Natural killer cell (primary cell): Measurements from ENCODE around the gene TLK1. TPM values are rescaled to one million over a fixed set of nuclear protein-coding genes. Genes with fewer than 3 reads are reported as not detected.

Source experiments
- ATAC-seq, 3 donors: fragments of 150-1000 bp in 2 of 3; fragments of 200-7000 bp in 1 of 3; cut with Tn5 transposase; 1 replicate in 1 of 3; 2 replicates in 2 of 3; pipeline ENCODE4 v1.10.0; 2021; ENCODE audit warnings: mild to moderate bottlenecking in 2 of 3, moderate library complexity in 2 of 3
- DNase-seq, 2 donors: peaks; one replicate each; pipeline versions ENCODE4 v3.0.0 to v3.0.0-alpha.2; 2013 to 2021; ENCODE audit warnings: mixed read lengths in 1 of 2
- H3K27ac ChIP-seq: one replicate; pipeline ENCODE4 v1.5.1; 2013; ENCODE audit warnings: mild to moderate bottlenecking, low read length
- H3K27me3 ChIP-seq: one replicate; pipeline ENCODE4 v1.6.1; 2013; ENCODE audit warnings: low read length; ENCODE audit not compliant: control insufficient read depth, insufficient read depth
- H3K36me3 ChIP-seq: one replicate; pipeline ENCODE4 v1.6.1; 2013; ENCODE audit warnings: low read length; ENCODE audit not compliant: control insufficient read depth, insufficient read depth
- H3K4me1 ChIP-seq: one replicate; pipeline ENCODE4 v1.6.1; 2013; ENCODE audit warnings: low read length; ENCODE audit not compliant: control insufficient read depth, insufficient read depth
- H3K4me3 ChIP-seq: one replicate; pipeline ENCODE4 v1.5.1; 2013; ENCODE audit warnings: low read length
- H3K9me3 ChIP-seq: one replicate; pipeline ENCODE4 v1.6.1; 2013; ENCODE audit warnings: low read length; ENCODE audit not compliant: control insufficient read depth, insufficient read depth
- H3K27ac Mint-ChIP-seq, 2 donors: one replicate each; pipeline ENCODE4 v1.8.0; 2022; ENCODE audit warnings: mild to moderate bottlenecking in 2 of 2, mixed read lengths in 2 of 2, moderate library complexity in 1 of 2
- H3K27me3 Mint-ChIP-seq, 2 donors: one replicate each; pipeline ENCODE4 v1.8.0; 2022; ENCODE audit warnings: low read depth in 2 of 2, mixed read lengths in 2 of 2
- H3K36me3 Mint-ChIP-seq: one replicate; pipeline ENCODE4 v1.8.0; 2022; ENCODE audit warnings: mixed read lengths
- H3K4me1 Mint-ChIP-seq, 2 donors: one replicate each; pipeline ENCODE4 v1.8.0; 2022; ENCODE audit warnings: mixed read lengths in 2 of 2
- H3K4me3 Mint-ChIP-seq: one replicate; pipeline ENCODE4 v1.8.0; 2022; ENCODE audit warnings: mild to moderate bottlenecking, moderate library complexity, mixed read lengths
- H3K9me3 Mint-ChIP-seq, 2 donors: one replicate each; pipeline ENCODE4 v1.8.0; 2022; ENCODE audit warnings: mixed read lengths in 2 of 2
- WGBS: methylation state at CpG from one replicate; pipeline ENCODE4 v1.1.7; 2013; ENCODE audit warnings: missing lambda C conversion rate; ENCODE audit not compliant: insufficient coverage; 5-methylcytosine and 5-hydroxymethylcytosine counted together
- intact Hi-C: fragments of 100-400 bp; cut with micrococcal nuclease; formaldehyde crosslinking; loops from one replicate; pipeline ENCODE4 v1.14.2; 2022
- total RNA-seq, 4 donors: library from RNA; stranded (reverse); fragments of 120-200 nt in 1 of 4; gene quantifications; one replicate each; pipeline versions ENCODE4 v1.2.3 to v1.2.4, GENCODE V29; 2013 to 2022
- TF ChIP-seq, protein P1 (sequence below): fragments of 200-600 bp; IDR thresholded peaks from one replicate; pipeline ENCODE4 v1.8.0; 2022; ENCODE audit warnings: antibody characterized with exemption

TLK1 gene
- total RNA-seq, 3 donors from 2014 or later (not counting 1 experiment from before 2014, with no cell fraction given) = 90.9 to 101 (median 91.2) TPM

DNA sequence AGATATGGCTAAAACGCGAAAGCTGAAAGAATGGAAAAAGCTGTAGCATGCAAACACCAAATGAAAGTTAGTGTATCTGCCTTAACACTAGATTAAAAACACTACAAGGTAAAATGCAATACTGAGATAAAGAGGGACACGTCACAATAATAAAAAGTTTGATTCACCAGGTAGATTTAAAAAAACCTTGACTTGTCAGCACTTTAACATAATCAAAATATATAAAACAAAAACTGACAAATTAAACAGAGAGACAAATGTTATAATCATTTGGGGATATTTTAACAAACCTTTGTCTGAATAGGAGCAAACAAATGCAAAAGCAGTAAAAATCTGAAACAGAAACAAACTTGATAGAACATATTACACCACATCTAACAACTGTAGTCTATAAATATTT, 18.3 kb downstream of the TLK1 start:
- WGBS = no CpG with 5 or more reads among the region's 3 CpGs
- no peaks in the 10 kb centered on the region for H3K27me3 Mint-ChIP-seq
- TF ChIP-seq, protein P1, sequence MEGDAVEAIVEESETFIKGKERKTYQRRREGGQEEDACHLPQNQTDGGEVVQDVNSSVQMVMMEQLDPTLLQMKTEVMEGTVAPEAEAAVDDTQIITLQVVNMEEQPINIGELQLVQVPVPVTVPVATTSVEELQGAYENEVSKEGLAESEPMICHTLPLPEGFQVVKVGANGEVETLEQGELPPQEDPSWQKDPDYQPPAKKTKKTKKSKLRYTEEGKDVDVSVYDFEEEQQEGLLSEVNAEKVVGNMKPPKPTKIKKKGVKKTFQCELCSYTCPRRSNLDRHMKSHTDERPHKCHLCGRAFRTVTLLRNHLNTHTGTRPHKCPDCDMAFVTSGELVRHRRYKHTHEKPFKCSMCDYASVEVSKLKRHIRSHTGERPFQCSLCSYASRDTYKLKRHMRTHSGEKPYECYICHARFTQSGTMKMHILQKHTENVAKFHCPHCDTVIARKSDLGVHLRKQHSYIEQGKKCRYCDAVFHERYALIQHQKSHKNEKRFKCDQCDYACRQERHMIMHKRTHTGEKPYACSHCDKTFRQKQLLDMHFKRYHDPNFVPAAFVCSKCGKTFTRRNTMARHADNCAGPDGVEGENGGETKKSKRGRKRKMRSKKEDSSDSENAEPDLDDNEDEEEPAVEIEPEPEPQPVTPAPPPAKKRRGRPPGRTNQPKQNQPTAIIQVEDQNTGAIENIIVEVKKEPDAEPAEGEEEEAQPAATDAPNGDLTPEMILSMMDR = no peak
- DNase-seq (no peak), ATAC-seq (no peak)
- Histone ChIP-seq H3K4me1 (peaks cover 12% of the 10 kb centered on the region), H3K9me3 (no peaks in the 10 kb centered on the region), H3K27me3 (no peaks in the 10 kb centered on the region), H3K27ac (no peak overlapping the region), H3K36me3 (no peaks in the 10 kb centered on the region), H3K4me3 (no peak overlapping the region)
- peaks cover 69 to 78% of the 10 kb centered on the region in 2 donors for H3K4me1 Mint-ChIP-seq
- no peaks in the 10 kb centered on the region for H3K9me3 Mint-ChIP-seq
- H3K4me3 Mint-ChIP-seq = peak overlapping the region; percentile 42
- intact Hi-C loops = no loop called here
- H3K36me3 Mint-ChIP-seq = no peaks in the 10 kb centered on the region
- H3K27ac Mint-ChIP-seq = peak overlapping the region in 1 of 2 donors; percentile 29

DNA sequence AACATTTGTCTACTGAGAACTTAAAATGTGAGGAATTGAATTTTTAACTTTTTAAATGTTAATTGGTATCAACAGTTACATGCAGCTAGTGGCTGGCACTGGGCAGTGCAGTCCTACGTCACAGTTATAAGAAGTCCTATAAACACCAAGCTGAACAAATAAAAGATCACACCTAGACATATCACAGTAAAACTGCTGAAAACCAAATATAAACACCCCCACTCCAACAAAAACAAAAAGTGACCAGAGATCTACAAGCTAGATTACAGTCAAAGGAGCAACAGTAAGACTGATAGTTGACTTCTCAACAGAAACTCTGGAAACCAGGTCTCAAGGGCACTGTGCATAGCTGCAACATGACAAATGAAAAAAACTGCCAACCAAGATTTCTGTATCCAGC, 19.4 kb downstream of the TLK1 start:
- ATAC-seq (peak; percentile 52 to 85 (median 83)), DNase-seq (no peak)
- Mint-ChIP-seq H3K27me3 (no peaks in the 10 kb centered on the region), H3K4me1 (peaks cover 61 to 71% of the 10 kb centered on the region in 2 donors), H3K9me3 (no peaks in the 10 kb centered on the region), H3K36me3 (no peaks in the 10 kb centered on the region), H3K27ac (peak overlapping the region; percentile 33 to 47), H3K4me3 (peak overlapping the region; percentile 36)
- intact Hi-C loops = no loop called here
- TF ChIP-seq, protein P1 = no peak
- Histone ChIP-seq H3K4me3 (no peak overlapping the region), H3K9me3 (no peaks in the 10 kb centered on the region), H3K27me3 (no peaks in the 10 kb centered on the region), H3K36me3 (no peaks in the 10 kb centered on the region), H3K4me1 (peaks cover 12% of the 10 kb centered on the region), H3K27ac (no peak overlapping the region)
- 50% methylated on average over 1 of the region's 1 CpG for WGBS

DNA sequence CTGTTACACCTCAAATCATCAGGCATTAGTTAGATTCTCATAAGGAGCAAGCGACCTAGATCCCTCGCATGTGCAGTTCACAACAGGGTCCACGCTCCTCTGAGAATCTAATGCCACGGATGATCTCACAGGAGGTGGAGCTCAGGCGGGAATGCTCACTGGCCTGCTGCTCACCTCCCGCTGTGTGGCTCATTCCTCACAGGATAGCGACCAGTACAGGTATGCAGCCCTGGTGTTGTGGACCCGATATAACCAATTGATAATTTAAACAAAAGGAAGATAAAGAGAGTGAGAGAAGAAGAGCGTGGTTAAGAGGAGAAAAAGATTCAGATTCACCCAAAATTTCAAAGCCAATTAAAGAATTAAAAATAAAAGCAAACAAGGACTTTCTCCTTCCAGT, 20.8 kb downstream of the TLK1 start:
- no peaks in the 10 kb centered on the region for H3K36me3 Mint-ChIP-seq
- no peaks in the 10 kb centered on the region for H3K36me3 ChIP-seq
- peaks cover 7% of the 10 kb centered on the region for H3K4me1 ChIP-seq
- no peak overlapping the region for H3K27ac ChIP-seq
- no peak overlapping the region for H3K4me3 ChIP-seq
- ATAC-seq = no peak
- no peaks in the 10 kb centered on the region for H3K27me3 ChIP-seq
- intact Hi-C loops = no loop called here
- H3K4me1 Mint-ChIP-seq = peaks cover 61 to 69% of the 10 kb centered on the region in 2 donors
- H3K9me3 ChIP-seq = no peaks in the 10 kb centered on the region
- H3K4me3 Mint-ChIP-seq = no peak overlapping the region
- DNase-seq = no peak
- no peaks in the 10 kb centered on the region for H3K9me3 Mint-ChIP-seq
- no peaks in the 10 kb centered on the region for H3K27me3 Mint-ChIP-seq
- TF ChIP-seq, protein P1 = no peak
- H3K27ac Mint-ChIP-seq = peak overlapping the region in 1 of 2 donors; percentile 58
- 95% methylated on average over 9 of the region's 9 CpGs for WGBS

DNA sequence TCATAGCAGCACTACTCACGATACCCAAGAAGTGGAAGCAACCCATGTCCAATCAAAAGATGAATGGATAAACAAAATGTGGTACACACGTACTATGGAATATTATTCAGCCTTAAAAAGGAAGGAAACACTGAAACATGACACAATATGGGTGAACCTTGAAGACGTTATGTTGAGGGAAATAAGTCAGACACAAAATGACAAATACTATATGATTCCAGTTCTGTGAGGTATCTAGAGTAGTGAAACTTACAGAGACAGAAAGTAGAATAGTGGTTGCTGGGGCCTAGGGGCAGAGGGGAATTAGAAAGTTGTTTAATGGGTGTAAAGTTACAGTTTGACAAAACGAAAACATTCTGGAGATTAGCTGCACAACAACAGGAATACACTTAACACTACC, 24.7 kb downstream of the TLK1 start:
- ATAC-seq (no peak), DNase-seq (no peak)
- no peaks in the 10 kb centered on the region for H3K36me3 ChIP-seq
- no peaks in the 10 kb centered on the region for H3K9me3 ChIP-seq
- H3K27me3 ChIP-seq = no peaks in the 10 kb centered on the region
- no peak overlapping the region for H3K27ac ChIP-seq
- WGBS = 81% methylated on average over 3 of the region's 4 CpGs
- TF ChIP-seq, protein P1 = no peak
- Mint-ChIP-seq H3K27ac (peak overlapping the region; percentile 10 to 19), H3K4me1 (peaks cover 52 to 58% of the 10 kb centered on the region in 2 donors), H3K9me3 (no peaks in the 10 kb centered on the region), H3K4me3 (no peak overlapping the region), H3K36me3 (no peaks in the 10 kb centered on the region), H3K27me3 (no peaks in the 10 kb centered on the region)
- intact Hi-C loops = no loop called here
- no peak overlapping the region for H3K4me3 ChIP-seq
- H3K4me1 ChIP-seq = no peaks in the 10 kb centered on the region
